Hepatocyte (in vitro differentiated cells): ENCODE results near the gene PLD3. TPM values are rescaled to one million over a fixed set of nuclear protein-coding genes. Genes with fewer than 3 reads are reported as not detected.

ENCODE experiments used
- DNase-seq: peaks from one replicate; pipeline ENCODE4 v3.0.0-alpha.2; 2016; ENCODE audit warnings: low spot score
- H2AFZ ChIP-seq: fragments of 200-600 bp; sonication (generic); 2 replicates; pipeline ENCODE4 v1.6.0; 2016; ENCODE audit warnings: antibody characterized with exemption, mild to moderate bottlenecking
- H3K27ac ChIP-seq: fragments of 200-600 bp; sonication (generic); 2 replicates; pipeline ENCODE4 v1.5.1; 2016; ENCODE audit warnings: mild to moderate bottlenecking
- H3K27me3 ChIP-seq: fragments of 200-600 bp; sonication (generic); 2 replicates; pipeline ENCODE4 v1.6.1; 2016
- H3K36me3 ChIP-seq: fragments of 200-600 bp; sonication (generic); replicated peaks from 2 replicates; pipeline ENCODE4 v1.5.1; 2016; ENCODE audit warnings: low read depth; ENCODE audit not compliant: insufficient read depth
- H3K4me1 ChIP-seq: fragments of 200-600 bp; sonication (generic); 2 replicates; pipeline ENCODE4 v1.5.1; 2016; ENCODE audit warnings: mild to moderate bottlenecking, moderate library complexity; ENCODE audit not compliant: insufficient read depth
- H3K4me2 ChIP-seq: fragments of 200-600 bp; sonication (generic); 2 replicates; pipeline ENCODE4 v1.6.0; 2016
- H3K4me3 ChIP-seq: fragments of 200-600 bp; sonication (generic); 2 replicates; pipeline ENCODE4 v1.5.1; 2016; ENCODE audit warnings: mild to moderate bottlenecking
- H3K79me2 ChIP-seq: fragments of 200-600 bp; sonication (generic); 2 replicates; pipeline ENCODE4 v1.6.0; 2017; ENCODE audit warnings: mild to moderate bottlenecking
- H3K9me2 ChIP-seq: fragments of 200-600 bp; sonication (generic); replicated peaks from 2 replicates; pipeline ENCODE4 v1.6.0; 2017; ENCODE audit warnings: mild to moderate bottlenecking; ENCODE audit not compliant: insufficient read depth
- H3K9me3 ChIP-seq: fragments of 200-600 bp; sonication (generic); 2 replicates; pipeline ENCODE4 v1.5.1; 2016; ENCODE audit warnings: low read depth, mild to moderate bottlenecking
- H4K20me1 ChIP-seq: fragments of 200-600 bp; sonication (generic); 2 replicates; pipeline ENCODE4 v1.6.0; 2016; ENCODE audit warnings: mild to moderate bottlenecking; ENCODE audit not compliant: insufficient read depth, poor library complexity, severe bottlenecking
- EZH2 ChIP-seq: fragments of 200-600 bp; sonication (generic); IDR thresholded peaks from 2 replicates; pipeline ENCODE4 v1.6.1; 2016; ENCODE audit warnings: antibody characterized with exemption, mild to moderate bottlenecking, borderline replicate concordance
- EZH2phosphoT487 ChIP-seq: fragments of 200-600 bp; sonication (generic); IDR thresholded peaks from one replicate; pipeline ENCODE4 v1.6.1; 2018; ENCODE audit warnings: antibody characterized with exemption, mild to moderate bottlenecking, low read depth, moderate library complexity; ENCODE audit not compliant: unreplicated experiment, severe bottlenecking
- WGBS: methylation state at CpG from one replicate; pipeline ENCODE4 v1.1.6; 2016; ENCODE audit warnings: low lambda C conversion rate; ENCODE audit errors: missing lambda C conversion rate; 5-methylcytosine and 5-hydroxymethylcytosine counted together
- polyA plus RNA-seq: library from polyadenylated mRNA; unstranded; fragments of >200 nt; fragmentation: Nextera tagmentation; extraction: Ambion mirVana; gene quantifications from 2 replicates; pipeline ENCODE4 v1.2.1, GENCODE V29; 2016
- total RNA-seq: library from RNA; depleted of rRNA; stranded (reverse); fragments of >200 nt; gene quantifications from 2 replicates; pipeline ENCODE4 v1.2.3, GENCODE V29; 2014
- TF ChIP-seq, protein P1 (sequence below): fragments of 200-600 bp; sonication (generic); IDR thresholded peaks from 2 replicates; pipeline ENCODE4 v1.5.1; 2016; ENCODE audit warnings: antibody characterized with exemption, mild to moderate bottlenecking; ENCODE audit not compliant: poor library complexity

The PLD3 gene
- total and polyA plus RNA-seq, 2 experiments from 2014 or later = 805 to 1,297 TPM

- H4K20me1 ChIP-seq = no peaks in the 10 kb centered on the region
- H3K4me2 ChIP-seq = no peak overlapping the region
- TF ChIP-seq EZH2 = no peak
- TF ChIP-seq, protein P1, sequence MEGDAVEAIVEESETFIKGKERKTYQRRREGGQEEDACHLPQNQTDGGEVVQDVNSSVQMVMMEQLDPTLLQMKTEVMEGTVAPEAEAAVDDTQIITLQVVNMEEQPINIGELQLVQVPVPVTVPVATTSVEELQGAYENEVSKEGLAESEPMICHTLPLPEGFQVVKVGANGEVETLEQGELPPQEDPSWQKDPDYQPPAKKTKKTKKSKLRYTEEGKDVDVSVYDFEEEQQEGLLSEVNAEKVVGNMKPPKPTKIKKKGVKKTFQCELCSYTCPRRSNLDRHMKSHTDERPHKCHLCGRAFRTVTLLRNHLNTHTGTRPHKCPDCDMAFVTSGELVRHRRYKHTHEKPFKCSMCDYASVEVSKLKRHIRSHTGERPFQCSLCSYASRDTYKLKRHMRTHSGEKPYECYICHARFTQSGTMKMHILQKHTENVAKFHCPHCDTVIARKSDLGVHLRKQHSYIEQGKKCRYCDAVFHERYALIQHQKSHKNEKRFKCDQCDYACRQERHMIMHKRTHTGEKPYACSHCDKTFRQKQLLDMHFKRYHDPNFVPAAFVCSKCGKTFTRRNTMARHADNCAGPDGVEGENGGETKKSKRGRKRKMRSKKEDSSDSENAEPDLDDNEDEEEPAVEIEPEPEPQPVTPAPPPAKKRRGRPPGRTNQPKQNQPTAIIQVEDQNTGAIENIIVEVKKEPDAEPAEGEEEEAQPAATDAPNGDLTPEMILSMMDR = no peak
- TF ChIP-seq EZH2phosphoT487 = no peak
- H3K27me3 ChIP-seq = no peaks in the 10 kb centered on the region
- H3K36me3 ChIP-seq = no peaks in the 10 kb centered on the region
- no peak for DNase-seq
- no peaks in the 10 kb centered on the region for H3K4me1 ChIP-seq
- 92% methylated on average over 5 of the region's 5 CpGs for WGBS
- H3K27ac ChIP-seq = no peak overlapping the region
- H3K9me2 ChIP-seq = no peaks in the 10 kb centered on the region
- H3K4me3 ChIP-seq = no peak overlapping the region
- no peaks in the 10 kb centered on the region for H3K79me2 ChIP-seq
- H3K9me3 ChIP-seq = no peaks in the 10 kb centered on the region
- no peak overlapping the region for H2AFZ ChIP-seq
Measured at GRCh38 chr19:40315812-40316470, 32.6 kb upstream of the PLD3 start.

DNA sequence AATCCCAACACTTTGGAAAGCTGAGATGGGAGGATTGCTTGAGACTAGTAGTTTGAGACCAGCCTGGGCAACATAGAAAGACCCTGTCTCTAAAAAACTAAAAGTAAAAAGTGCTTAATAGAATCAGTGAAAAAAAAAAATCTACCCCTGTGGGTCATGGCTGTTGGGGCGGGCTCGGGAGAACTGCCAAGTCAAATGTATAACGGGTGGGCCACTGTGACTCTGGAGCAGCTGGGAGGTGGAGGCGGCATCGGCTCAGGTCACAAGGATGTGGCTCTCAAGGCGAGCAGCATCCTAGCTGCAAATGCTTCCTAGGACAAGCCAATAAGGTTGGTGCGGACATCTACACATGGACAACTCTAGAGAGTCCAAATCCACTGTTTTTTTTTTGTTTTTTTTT lies 31.2 kb upstream of the PLD3 start:
- Histone ChIP-seq H4K20me1 (no peaks in the 10 kb centered on the region), H3K27ac (no peak overlapping the region), H3K4me3 (no peak overlapping the region), H3K4me1 (no peaks in the 10 kb centered on the region), H3K36me3 (no peaks in the 10 kb centered on the region), H3K27me3 (no peaks in the 10 kb centered on the region), H3K4me2 (no peak overlapping the region), H3K9me2 (no peaks in the 10 kb centered on the region), H2AFZ (no peak overlapping the region), H3K79me2 (no peaks in the 10 kb centered on the region), H3K9me3 (no peaks in the 10 kb centered on the region)
- TF ChIP-seq EZH2phosphoT487 (no peak), EZH2 (no peak)
- TF ChIP-seq, protein P1 = no peak
- WGBS = 93% methylated on average over 7 of the region's 7 CpGs
- DNase-seq = no peak

DNA sequence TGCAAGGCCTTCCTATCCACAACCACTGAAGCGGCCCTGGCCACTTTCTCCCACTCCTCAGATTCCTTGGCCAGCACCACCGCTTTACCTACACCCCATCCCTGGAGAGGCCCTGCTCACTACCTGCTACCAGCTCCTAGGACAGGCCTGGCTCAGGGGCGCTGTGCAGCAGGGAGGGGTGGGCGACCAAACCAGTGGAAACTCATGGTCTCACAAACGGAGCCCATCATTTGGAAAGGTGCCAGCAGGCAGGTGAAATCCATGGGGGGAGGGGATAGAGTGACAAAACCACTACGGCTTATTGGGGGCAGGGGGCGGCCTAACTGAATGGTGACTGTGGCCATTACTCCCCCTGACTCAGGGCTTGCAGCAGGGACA lies 27.9 kb upstream of the PLD3 start:
- no peaks in the 10 kb centered on the region for H3K9me2 ChIP-seq
- no peak for TF ChIP-seq EZH2
- TF ChIP-seq EZH2phosphoT487 = no peak
- TF ChIP-seq, protein P1 = no peak
- no peaks in the 10 kb centered on the region for H3K9me3 ChIP-seq
- H4K20me1 ChIP-seq = no peaks in the 10 kb centered on the region
- no peaks in the 10 kb centered on the region for H3K4me1 ChIP-seq
- H2AFZ ChIP-seq = no peak overlapping the region
- DNase-seq = no peak
- no peaks in the 10 kb centered on the region for H3K79me2 ChIP-seq
- H3K36me3 ChIP-seq = no peaks in the 10 kb centered on the region
- no peak overlapping the region for H3K27ac ChIP-seq
- WGBS = 98% methylated on average over 7 of the region's 7 CpGs
- H3K27me3 ChIP-seq = no peaks in the 10 kb centered on the region
- H3K4me2 ChIP-seq = no peak overlapping the region
- H3K4me3 ChIP-seq = no peak overlapping the region
